K562 (cell line): ENCODE measurements around the gene IGFL1. TPM values are rescaled to one million over a fixed set of nuclear protein-coding genes. Genes with fewer than 3 reads are reported as not detected.

Experiments used
- ATAC-seq: fragments of 200-7000 bp; cut with Tn5 transposase; 3 replicates; pipeline ENCODE4 v1.9.1; 2020; ENCODE audit warnings: moderate library complexity
- BruUV-seq: library from RNA; stranded (reverse); fragments of 400-500 nt; replicated peaks from 2 replicates; lab custom pipeline; 2021; lab: Mats Ljungman, UMichigan
- CTCF ChIA-PET: fragments of 300-600 bp; formaldehyde crosslinking; extraction: SDS; loops from one replicate; lab custom pipeline; 2021; ENCODE audit warnings: low intra/inter-chr PET ratio; lab: Yijun Ruan, JAX
- POLR2A ChIA-PET: fragments of 300-600, 350-650 bp; sonication (Branson Sonifier 250); formaldehyde crosslinking; extraction: SDS; loops from one replicate; lab custom pipeline; 2021; ENCODE audit warnings: antibody characterized with exemption, inconsistent platforms; lab: Yijun Ruan, JAX
- DNase-seq, 4 experiments: peaks; one replicate each; pipeline versions ENCODE4 v3.0.0 to v3.0.0-alpha.2; 2011 to 2018; ENCODE audit warnings: low spot score in 3 of 4, mixed read lengths in 3 of 4; ENCODE audit errors: extremely low read depth in 1 of 4
- FAIRE-seq: peaks from 2 replicates; lab custom pipeline; 2011; peaks lifted over from hg19 to GRCh38; lab: Jason Lieb, UNC
- H2AFZ ChIP-seq: 2 replicates; pipeline ENCODE4 v1.6.0; 2011; ENCODE audit warnings: low read depth, low read length, control low read depth, inconsistent platforms
- H3K27ac ChIP-seq: fragments of 200-600 bp; 3 replicates; pipeline ENCODE4 v1.8.0; 2011; ENCODE audit warnings: low read depth, mild to moderate bottlenecking, control low read depth, inconsistent platforms, low read length, moderate library complexity, mixed read lengths; ENCODE audit errors: extremely low read depth
- H3K27me3 ChIP-seq, 2 experiments: fragments of 300-600 bp in 1 of 2; 2 replicates in 1 of 2; 3 replicates in 1 of 2; pipeline versions ENCODE4 v1.6.0 to v1.8.0; 2011; ENCODE audit warnings: inconsistent platforms in 2 of 2, low read length in 2 of 2, mild to moderate bottlenecking in 1 of 2, mixed read lengths in 1 of 2, moderate library complexity in 1 of 2; ENCODE audit not compliant: control insufficient read depth in 2 of 2, insufficient read depth in 2 of 2
- H3K36me3 ChIP-seq: fragments of 300-600 bp; 3 replicates; pipeline ENCODE4 v1.8.0; 2011; ENCODE audit warnings: mild to moderate bottlenecking, low read length, inconsistent platforms; ENCODE audit not compliant: control insufficient read depth, insufficient read depth
- H3K4me1 ChIP-seq, 2 experiments: fragments of 200-600 bp in 1 of 2; replicated peaks in 1 of 2; 2 replicates in 1 of 2; 3 replicates in 1 of 2; pipeline versions ENCODE4 v1.5.1 to v1.8.0; 2011; ENCODE audit warnings: inconsistent platforms in 2 of 2, low read length in 2 of 2, mild to moderate bottlenecking in 1 of 2, mixed read lengths in 1 of 2, moderate library complexity in 1 of 2; ENCODE audit not compliant: control insufficient read depth in 2 of 2, insufficient read depth in 2 of 2
- H3K4me2 ChIP-seq: 2 replicates; pipeline ENCODE4 v1.6.1; 2011; ENCODE audit warnings: low read length, control low read depth, inconsistent platforms, mixed read lengths; ENCODE audit not compliant: insufficient read depth
- H3K4me3 ChIP-seq: fragments of 200-600 bp; sonication (generic), shearing (Covaris generic); 2 replicates; pipeline ENCODE4 v1.5.1; 2016; ENCODE audit warnings: control low read depth, inconsistent platforms
- H3K79me2 ChIP-seq: fragments of 200-600 bp; 3 replicates; pipeline ENCODE4 v1.8.0; 2011; ENCODE audit warnings: low read length, inconsistent platforms; ENCODE audit not compliant: control insufficient read depth, insufficient read depth
- H3K9ac ChIP-seq, 2 experiments: 2 replicates each; pipeline versions ENCODE4 v1.6.0 to v1.6.1; 2011; ENCODE audit warnings: low read depth in 2 of 2, low read length in 2 of 2, control low read depth in 1 of 2, inconsistent platforms in 1 of 2, mild to moderate bottlenecking in 1 of 2, mixed read lengths in 1 of 2; ENCODE audit not compliant: insufficient read depth in 1 of 2
- H3K9me1 ChIP-seq: one replicate; pipeline ENCODE4 v1.6.0; 2011; ENCODE audit warnings: inconsistent platforms, mild to moderate bottlenecking, low read length, moderate library complexity; ENCODE audit not compliant: control insufficient read depth, insufficient read depth
- H3K9me3 ChIP-seq: replicated peaks from 2 replicates; pipeline ENCODE4 v1.5.1; 2011; ENCODE audit warnings: low read depth, low read length, inconsistent platforms; ENCODE audit not compliant: control insufficient read depth, insufficient read depth
- H4K20me1 ChIP-seq: replicated peaks from 2 replicates; pipeline ENCODE4 v1.6.1; 2011; ENCODE audit warnings: low read length, inconsistent platforms, mixed read lengths; ENCODE audit not compliant: control insufficient read depth, insufficient read depth
- KLF1 ChIP-seq: fragments of 450-650 bp; IDR thresholded peaks from 2 replicates; pipeline ENCODE4 v1.6.1; 2016; ENCODE audit warnings: missing genetic modification characterization, missing compliant biosample characterization
- MCM7 ChIP-seq, 2 experiments: fragments of 450-650 bp; IDR thresholded peaks; 2 replicates each; pipeline ENCODE4 v1.6.1; 2016 to 2018
- NR2C2 ChIP-seq, 2 experiments: fragments of 200-800 bp in 1 of 2; sonication (Bioruptor generic) in 1 of 2; sonication (generic) in 1 of 2; formaldehyde crosslinking in 1 of 2; IDR thresholded peaks; 2 replicates each; pipeline versions ENCODE4 v1.6.1 to v1.8.0; 2016 to 2022; ENCODE audit warnings: mild to moderate bottlenecking in 1 of 2, missing compliant biosample characterization in 1 of 2, missing genetic modification characterization in 1 of 2, missing genetic modification reagents in 1 of 2
- SOX6 ChIP-seq: fragments of 450-650 bp; IDR thresholded peaks from 2 replicates; pipeline ENCODE4 v1.6.1; 2014; ENCODE audit warnings: mild to moderate bottlenecking
- ZNF184 ChIP-seq: sonication (generic); formaldehyde crosslinking; IDR thresholded peaks from 2 replicates; pipeline ENCODE4 v1.5.0; 2020; ENCODE audit warnings: missing genetic modification reagents
- ZNF583 ChIP-seq: fragments of 250-450 bp; sonication (Bioruptor Pico); IDR thresholded peaks from 2 replicates; pipeline ENCODE4 v1.4.0; 2020
- WGBS: fragments of 100-300 bp; shearing (Covaris generic); methylation state at CpG from one replicate; pipeline ENCODE4 v1.1.6; 2016; ENCODE audit warnings: low coverage, mixed read lengths; ENCODE audit not compliant: insufficient coverage; ENCODE audit errors: missing lambda C conversion rate; 5-methylcytosine and 5-hydroxymethylcytosine counted together
- in situ Hi-C: fragments of 300-500 bp; cut with MboI; formaldehyde crosslinking; loops from 4 replicates; pipeline ENCODE4 v1.15.0; 2018; ENCODE audit warnings: inconsistent platforms, mixed read lengths
- intact Hi-C: fragments of 100-400 bp; cut with micrococcal nuclease; formaldehyde crosslinking; loops from 2 replicates; pipeline ENCODE4 v1.14.2; 2022
- polyA plus RNA-seq, 8 experiments: library from polyadenylated mRNA; depleted of rRNA in 4 of 8; stranded (reverse) in 5 of 8; unstranded in 3 of 8; fragments of >200 nt; fragmentation: Nextera tagmentation in 2 of 8; fragmentation: Illumina TruSeq in 1 of 8; extraction: Ambion mirVana in 2 of 8; extraction: Trizol in 1 of 8; gene quantifications; 2 replicates each; pipeline versions ENCODE4 v1.2.1 to v1.2.3, GENCODE V29; 2011 to 2014; ENCODE audit warnings: inconsistent platforms in 1 of 8, missing spikeins in 1 of 8
- total RNA-seq, 7 experiments: library from RNA; depleted of rRNA in 6 of 7; stranded (reverse); fragments of >200 nt in 6 of 7; fragmentation: Illumina TruSeq in 2 of 7; extraction: Trizol in 2 of 7; gene quantifications; 2 replicates each; pipeline versions ENCODE4 v1.2.1 to v1.2.3, GENCODE V29; 2011 to 2021; ENCODE audit warnings: low replicate concordance in 1 of 7

IGFL1 gene
- total and polyA plus RNA-seq, 9 of the 15 experiments (the other 6 are each of a cell fraction or from before 2014, with no cell fraction given), result not detected

DNA sequence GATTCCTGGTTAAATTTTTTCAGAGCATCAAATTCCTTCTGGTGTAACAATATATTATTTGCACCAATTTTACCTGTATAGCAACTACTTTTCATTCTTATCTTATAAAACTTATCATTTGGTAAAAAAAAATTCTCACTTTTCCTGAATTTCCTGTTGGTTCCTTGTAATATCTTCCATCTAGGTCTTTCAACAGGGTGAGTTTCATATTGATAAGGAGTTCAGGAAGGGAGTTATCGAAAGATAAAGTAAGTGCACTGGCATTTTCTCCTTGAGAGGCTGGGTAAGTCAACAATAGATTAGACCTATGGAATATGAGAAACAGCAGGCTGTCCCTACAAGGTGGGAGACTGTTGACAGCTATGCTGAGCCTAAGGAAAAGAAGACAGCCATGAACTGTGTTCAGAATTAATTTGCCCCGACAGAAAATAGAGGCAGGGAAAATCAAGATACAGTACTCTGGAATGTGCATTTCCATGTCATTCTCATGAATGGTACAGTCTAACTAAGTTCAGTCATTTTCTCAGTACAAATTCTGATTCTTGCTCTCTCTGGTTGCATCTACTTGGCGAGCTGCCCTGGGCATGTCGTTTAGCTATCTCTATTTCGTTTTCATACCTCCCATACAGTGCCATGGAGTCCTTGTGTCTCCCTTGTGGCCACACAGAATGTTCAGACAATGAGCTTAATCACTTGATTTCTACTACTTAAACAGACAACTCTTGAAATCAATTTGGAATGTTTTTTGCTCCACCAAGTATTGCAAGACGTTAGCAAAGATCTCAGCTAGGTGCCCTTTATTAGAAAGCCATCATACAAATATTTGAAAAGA, 9.9 kb downstream of the IGFL1 start:
- BruUV-seq, result no TSS peak
- Histone ChIP-seq H3K27ac (no peak overlapping the region), H3K79me2 (no peaks in the 10 kb centered on the region), H2AFZ (no peak overlapping the region), H3K9ac (no peak overlapping the region), H3K4me3 (no peak overlapping the region), H3K9me1 (no peaks in the 10 kb centered on the region), H3K4me2 (no peak overlapping the region), H3K36me3 (no peaks in the 10 kb centered on the region), H3K27me3 (peaks cover 5 to 12% of the 10 kb centered on the region in 2 experiments; a peak in 3 of 5 replicates), H3K4me1 (no peaks in the 10 kb centered on the region), H3K9me3 (no peaks in the 10 kb centered on the region), H4K20me1 (no peaks in the 10 kb centered on the region)
- in situ Hi-C loops (no loop called here), intact Hi-C loops (no loop called here)
- CTCF ChIA-PET, result no interaction called here
- no peak for TF ChIP-seq KLF1 (tag)
- no peak for TF ChIP-seq ZNF184
- TF ChIP-seq MCM7 (IDR thresholded peaks at IDR 0.05), result no peak
- TF ChIP-seq SOX6, result no peak
- TF ChIP-seq ZNF583 (CRISPR knock-in tag), result no peak
- no peak for TF ChIP-seq NR2C2 (CRISPR knock-in tag; IDR thresholded peaks at IDR 0.05)
- no peak for TF ChIP-seq NR2C2 (tag; IDR thresholded peaks at IDR 0.05)
- POLR2A ChIA-PET, result interaction anchor here (0.6 kb wide), 1 partner anchor 1941 kb away, joined by 3 read pairs; no protein-coding TSS in a partner anchor
- WGBS, result 0% methylated on average over 6 of the region's 6 CpGs
- no peak for ATAC-seq
- DNase-seq, result no peak
- FAIRE-seq, result no peak
